ENCODE measurements around the gene GAREM1.

GRCh38 chr18:32446780-32447179 lies 23.9 kb downstream of the GAREM1 start:
- TF ChIP-seq POLR2A (IDR thresholded peaks at IDR 0.05) = no peak
- TF ChIP-seq, protein P1, sequence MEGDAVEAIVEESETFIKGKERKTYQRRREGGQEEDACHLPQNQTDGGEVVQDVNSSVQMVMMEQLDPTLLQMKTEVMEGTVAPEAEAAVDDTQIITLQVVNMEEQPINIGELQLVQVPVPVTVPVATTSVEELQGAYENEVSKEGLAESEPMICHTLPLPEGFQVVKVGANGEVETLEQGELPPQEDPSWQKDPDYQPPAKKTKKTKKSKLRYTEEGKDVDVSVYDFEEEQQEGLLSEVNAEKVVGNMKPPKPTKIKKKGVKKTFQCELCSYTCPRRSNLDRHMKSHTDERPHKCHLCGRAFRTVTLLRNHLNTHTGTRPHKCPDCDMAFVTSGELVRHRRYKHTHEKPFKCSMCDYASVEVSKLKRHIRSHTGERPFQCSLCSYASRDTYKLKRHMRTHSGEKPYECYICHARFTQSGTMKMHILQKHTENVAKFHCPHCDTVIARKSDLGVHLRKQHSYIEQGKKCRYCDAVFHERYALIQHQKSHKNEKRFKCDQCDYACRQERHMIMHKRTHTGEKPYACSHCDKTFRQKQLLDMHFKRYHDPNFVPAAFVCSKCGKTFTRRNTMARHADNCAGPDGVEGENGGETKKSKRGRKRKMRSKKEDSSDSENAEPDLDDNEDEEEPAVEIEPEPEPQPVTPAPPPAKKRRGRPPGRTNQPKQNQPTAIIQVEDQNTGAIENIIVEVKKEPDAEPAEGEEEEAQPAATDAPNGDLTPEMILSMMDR (IDR thresholded peaks at IDR 0.05) = no peak
